Right atrium auricular region (tissue), 2 donors: ENCODE results near the gene ARHGEF38. TPM values are rescaled to one million over a fixed set of nuclear protein-coding genes. Genes with fewer than 3 reads are reported as not detected.

Experiments
- DNase-seq: peaks from one replicate; pipeline ENCODE4 v3.0.0-alpha.2; 2019; ENCODE audit warnings: low spot score
- H3K27ac ChIP-seq, 2 donors: fragments of 200-600 bp; sonication (generic); 1 replicate in 1 of 2; 2 replicates in 1 of 2; pipeline ENCODE4 v1.5.1; 2016 to 2019
- H3K27me3 ChIP-seq, 2 donors: fragments of 200-600 bp; sonication (generic); one replicate each; pipeline versions ENCODE4 v1.5.1 to v1.6.0; 2017 to 2019
- H3K36me3 ChIP-seq: fragments of 200-600 bp; sonication (generic); one replicate; pipeline ENCODE4 v1.5.1; 2016
- H3K4me1 ChIP-seq, 2 donors: fragments of 200-600 bp; sonication (generic); one replicate each; pipeline versions ENCODE4 v1.5.1 to v1.6.0; 2017 to 2019
- H3K4me3 ChIP-seq, 2 donors: fragments of 200-600 bp; sonication (generic); 1 replicate in 1 of 2; 2 replicates in 1 of 2; pipeline ENCODE4 v1.5.1; 2017 to 2019; ENCODE audit warnings: mild to moderate bottlenecking in 1 of 2, moderate library complexity in 1 of 2
- H3K9me3 ChIP-seq, 2 donors: fragments of 200-600 bp; sonication (generic); one replicate each; pipeline ENCODE4 v1.5.1; 2019
- CTCF ChIP-seq, 2 donors: fragments of 200-600 bp; sonication (generic); IDR thresholded peaks; one replicate each; pipeline ENCODE4 v1.5.1; 2019; ENCODE audit warnings: antibody characterized with exemption in 2 of 2
- total RNA-seq, 2 donors: library from RNA; depleted of rRNA; stranded (reverse); fragments of >200 nt; gene quantifications; one replicate each; pipeline ENCODE4 v1.1.0, GENCODE V29; 2016

ARHGEF38 gene
- total RNA-seq, 2 donors from 2014 or later = not detected

GRCh38 chr4:105596684-105597083, 44.3 kb downstream of the ARHGEF38 start:
- no peak for DNase-seq
- H3K4me3 ChIP-seq = no peak overlapping the region
- TF ChIP-seq CTCF (IDR thresholded peaks at IDR 0.05) = no peak

GRCh38 chr4:105598052-105598451, 45.6 kb downstream of the ARHGEF38 start:
- DNase-seq = no peak

More at GRCh38 chr4:105596684-105597083, 44.3 kb downstream of the ARHGEF38 start:
- Histone ChIP-seq H3K4me1 (no peaks in the 10 kb centered on the region), H3K9me3 (no peaks in the 10 kb centered on the region), H3K27ac (no peak overlapping the region), H3K36me3 (no peaks in the 10 kb centered on the region), H3K27me3 (no peaks in the 10 kb centered on the region)

GRCh38 chr4:105598787-105599186, 46.4 kb downstream of the ARHGEF38 start:
- DNase-seq = no peak
- Histone ChIP-seq H3K9me3 (no peaks in the 10 kb centered on the region), H3K4me3 (no peak overlapping the region), H3K27ac (no peak overlapping the region), H3K36me3 (no peaks in the 10 kb centered on the region), H3K27me3 (no peaks in the 10 kb centered on the region), H3K4me1 (no peaks in the 10 kb centered on the region)
- TF ChIP-seq CTCF (IDR thresholded peaks at IDR 0.05) = no peak

More at GRCh38 chr4:105598052-105598451, 45.6 kb downstream of the ARHGEF38 start:
- no peaks in the 10 kb centered on the region for H3K4me1 ChIP-seq
- no peaks in the 10 kb centered on the region for H3K9me3 ChIP-seq
- H3K4me3 ChIP-seq = no peak overlapping the region
- no peaks in the 10 kb centered on the region for H3K27me3 ChIP-seq
- H3K36me3 ChIP-seq = no peaks in the 10 kb centered on the region
- no peak for TF ChIP-seq CTCF (IDR thresholded peaks at IDR 0.05)
- H3K27ac ChIP-seq = no peak overlapping the region

GRCh38 chr4:105599482-105599881, 47.1 kb downstream of the ARHGEF38 start:
- no peak for DNase-seq
- Histone ChIP-seq H3K27me3 (no peaks in the 10 kb centered on the region), H3K4me3 (no peak overlapping the region), H3K4me1 (no peaks in the 10 kb centered on the region), H3K27ac (no peak overlapping the region), H3K9me3 (no peaks in the 10 kb centered on the region), H3K36me3 (no peaks in the 10 kb centered on the region)
- TF ChIP-seq CTCF (IDR thresholded peaks at IDR 0.05) = no peak

GRCh38 chr4:105599932-105600655, 47.7 kb downstream of the ARHGEF38 start:
- H3K4me1 ChIP-seq = no peaks in the 10 kb centered on the region

More at GRCh38 chr4:105599932-105600655, 47.7 kb downstream of the ARHGEF38 start:
- no peak for TF ChIP-seq CTCF (IDR thresholded peaks at IDR 0.05)
- Histone ChIP-seq H3K9me3 (no peaks in the 10 kb centered on the region), H3K36me3 (no peaks in the 10 kb centered on the region), H3K27ac (no peak overlapping the region), H3K27me3 (no peaks in the 10 kb centered on the region), H3K4me3 (no peak overlapping the region)
- no peak for DNase-seq
